Chondrocyte (in vitro differentiated cells): ENCODE results near the gene KIAA0232. TPM values are rescaled to one million over a fixed set of nuclear protein-coding genes. Genes with fewer than 3 reads are reported as not detected.
"Not testable (repeated sequence)": the region's sequence is repeated elsewhere in the genome, so short reads cannot be mapped to it uniquely, and the experiment has no call there.

Experiments used
- DNase-seq: peaks from one replicate; pipeline ENCODE4 v3.0.0; 2021; ENCODE audit warnings: mixed read lengths, low spot score
- H3K27ac Mint-ChIP-seq: one replicate; pipeline ENCODE4 v1.8.0; 2021; ENCODE audit warnings: mild to moderate bottlenecking, moderate library complexity, mixed read lengths; ENCODE audit not compliant: unreplicated experiment
- H3K27me3 Mint-ChIP-seq: 2 replicates; pipeline ENCODE4 v1.8.0; 2021; ENCODE audit warnings: low read depth, mixed read lengths
- H3K36me3 Mint-ChIP-seq: 2 replicates; pipeline ENCODE4 v1.8.0; 2021; ENCODE audit warnings: low read depth, mixed read lengths
- H3K4me1 Mint-ChIP-seq: 2 replicates; pipeline ENCODE4 v1.8.0; 2021; ENCODE audit warnings: low read depth, mild to moderate bottlenecking, mixed read lengths
- H3K4me3 Mint-ChIP-seq: one replicate; pipeline ENCODE4 v1.8.0; 2021; ENCODE audit warnings: mild to moderate bottlenecking, moderate library complexity, mixed read lengths; ENCODE audit not compliant: unreplicated experiment
- H3K9me3 Mint-ChIP-seq: 2 replicates; pipeline ENCODE4 v1.8.0; 2021; ENCODE audit warnings: low read depth, mixed read lengths
- CTCF ChIP-seq: fragments of 200-600 bp; sonication (generic); IDR thresholded peaks from 2 replicates; pipeline ENCODE4 v1.5.0; 2021; ENCODE audit warnings: antibody characterized with exemption, mild to moderate bottlenecking, moderate library complexity
- total RNA-seq: library from RNA; stranded (reverse); gene quantifications from 3 replicates; pipeline ENCODE4 v1.2.1, GENCODE V29; 2021

Gene KIAA0232
- total RNA-seq, 1 donor from 2014 or later = 24.7 TPM

DNA sequence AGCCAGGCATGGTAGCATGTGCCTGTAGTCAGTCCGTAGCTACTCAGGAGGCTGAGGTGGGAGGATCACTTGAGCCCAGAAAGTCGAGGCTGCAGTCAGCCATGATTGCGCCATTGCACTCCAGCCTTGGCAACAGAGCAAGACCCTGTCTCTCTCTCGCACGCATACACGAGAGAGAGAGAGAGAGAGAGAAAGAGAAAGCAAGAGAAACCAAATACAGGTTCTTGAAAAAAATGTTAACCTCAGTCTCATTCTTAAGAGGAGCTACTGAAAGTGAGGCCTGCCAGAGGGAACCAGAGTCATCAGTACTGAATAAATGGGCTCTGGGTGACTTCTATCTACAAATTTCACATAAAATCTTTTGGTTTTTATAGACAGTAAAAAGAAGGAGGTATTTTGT, 42.9 kb downstream of the KIAA0232 start:
- peaks cover 6% of the 10 kb centered on the region for H3K9me3 Mint-ChIP-seq
- H3K4me3 Mint-ChIP-seq = no peak overlapping the region
- H3K36me3 Mint-ChIP-seq = peaks cover 1% of the 10 kb centered on the region
- no peak for DNase-seq
- peaks cover 18% of the 10 kb centered on the region for H3K4me1 Mint-ChIP-seq
- no peaks in the 10 kb centered on the region for H3K27me3 Mint-ChIP-seq
- no peak for TF ChIP-seq CTCF
- H3K27ac Mint-ChIP-seq = no peak overlapping the region

DNA sequence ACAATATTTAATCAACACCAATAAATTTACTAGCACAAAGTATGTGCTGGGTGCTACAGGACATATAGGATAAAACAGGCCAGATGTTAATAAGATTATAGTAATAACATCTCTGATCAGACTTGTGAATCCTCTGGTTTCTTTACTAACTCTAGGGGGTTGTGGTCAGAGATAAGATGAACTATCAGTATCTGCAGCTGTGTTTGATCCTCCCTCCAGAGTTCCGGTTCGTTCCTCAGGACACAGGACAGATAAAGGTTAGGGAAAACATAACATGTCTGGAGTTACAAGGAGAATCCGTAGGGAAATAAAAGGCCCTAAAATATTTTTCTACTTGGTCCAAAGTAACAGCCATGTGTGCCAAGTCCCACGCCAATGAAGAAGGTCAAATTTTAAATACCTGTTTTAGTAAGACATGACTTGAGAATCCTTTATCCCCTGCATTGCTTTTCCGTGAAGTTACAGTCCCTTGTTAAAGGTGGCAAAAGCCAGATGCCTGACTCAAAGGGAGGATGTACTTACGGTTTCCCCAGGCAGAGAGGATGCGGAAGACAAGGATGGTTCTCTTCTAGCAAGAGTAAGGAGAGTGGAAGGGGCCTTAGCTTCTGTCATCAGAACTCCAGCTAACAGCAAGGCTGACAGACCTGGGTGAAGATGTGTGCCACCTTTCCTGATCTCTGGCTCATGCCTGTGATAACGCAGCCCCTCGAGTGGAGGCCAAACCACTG, 44.4 kb downstream of the KIAA0232 start:
- Mint-ChIP-seq H3K4me3 (no peak overlapping the region), H3K27me3 (no peaks in the 10 kb centered on the region), H3K36me3 (peaks cover 7% of the 10 kb centered on the region), H3K9me3 (peaks cover 1% of the 10 kb centered on the region), H3K27ac (no peak overlapping the region), H3K4me1 (peaks cover 18% of the 10 kb centered on the region)
- DNase-seq = no peak
- TF ChIP-seq CTCF = no peak

- no peak overlapping the region for H3K4me3 Mint-ChIP-seq
- H3K9me3 Mint-ChIP-seq = no peaks in the 10 kb centered on the region
- no peaks in the 10 kb centered on the region for H3K27me3 Mint-ChIP-seq
- H3K27ac Mint-ChIP-seq = no peak overlapping the region
- TF ChIP-seq CTCF = no peak
- peaks cover 10% of the 10 kb centered on the region for H3K36me3 Mint-ChIP-seq
- DNase-seq = no peak
- peaks cover 14% of the 10 kb centered on the region for H3K4me1 Mint-ChIP-seq
These were observed 46.6 kb downstream of the KIAA0232 start for GRCh38 chr4:6829086-6829485.

GRCh38 chr4:6834867-6835266, 52.3 kb downstream of the KIAA0232 start:
- H3K4me1 Mint-ChIP-seq = peaks cover 10% of the 10 kb centered on the region
- DNase-seq = no peak
- H3K36me3 Mint-ChIP-seq = peaks cover 14% of the 10 kb centered on the region
- TF ChIP-seq CTCF = no peak
- H3K4me3 Mint-ChIP-seq = no peak overlapping the region
- no peak overlapping the region for H3K27ac Mint-ChIP-seq
- peaks cover 4% of the 10 kb centered on the region for H3K9me3 Mint-ChIP-seq
- H3K27me3 Mint-ChIP-seq = no peaks in the 10 kb centered on the region

GRCh38 chr4:6835616-6836015, 53.1 kb downstream of the KIAA0232 start:
- not testable (repeated sequence) for H3K27ac Mint-ChIP-seq, DNase-seq, H3K4me3 Mint-ChIP-seq, H3K9me3 Mint-ChIP-seq, H3K27me3 Mint-ChIP-seq
- H3K4me1 Mint-ChIP-seq = peaks cover 18% of the 10 kb centered on the region
- peaks cover 14% of the 10 kb centered on the region for H3K36me3 Mint-ChIP-seq

GRCh38 chr4:6837106-6837505, 54.6 kb downstream of the KIAA0232 start:
- H3K27ac Mint-ChIP-seq, H3K27me3 Mint-ChIP-seq, DNase-seq, H3K4me3 Mint-ChIP-seq, H3K36me3 Mint-ChIP-seq, H3K9me3 Mint-ChIP-seq: not testable (repeated sequence)
- H3K4me1 Mint-ChIP-seq = peaks cover 25% of the 10 kb centered on the region
